CD1c-positive myeloid dendritic cell (primary cell): ENCODE results near the gene ACAT2.
"Not testable (repeated sequence)": the region's sequence is repeated elsewhere in the genome, so short reads cannot be mapped to it uniquely, and the experiment has no call there.

Experiments
- DNase-seq: peaks from one replicate; pipeline ENCODE4 v3.0.0-alpha.2; 2016; ENCODE audit errors: extremely low spot score

ACAT2 gene

DNA sequence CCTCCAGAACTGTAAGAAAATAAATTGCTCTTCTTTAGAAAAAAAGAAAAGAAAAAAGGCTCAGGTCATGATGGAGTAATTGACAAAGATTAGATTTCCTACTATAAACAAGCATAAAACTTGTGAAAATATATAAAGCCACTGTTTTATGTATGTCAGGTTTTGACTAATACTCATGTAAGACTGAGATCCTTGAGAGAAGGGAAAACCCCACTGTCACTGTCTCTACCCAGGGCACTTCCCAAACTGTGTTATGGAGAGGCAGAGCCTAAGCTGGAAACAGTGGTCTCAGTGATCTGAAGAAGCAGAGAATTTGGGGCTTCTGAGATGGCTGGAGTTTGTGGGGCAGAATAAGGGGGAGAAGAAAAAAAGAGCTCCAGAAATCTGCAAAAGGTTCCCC lies 7.6 kb downstream of the ACAT2 start:
- no peak for DNase-seq

DNA sequence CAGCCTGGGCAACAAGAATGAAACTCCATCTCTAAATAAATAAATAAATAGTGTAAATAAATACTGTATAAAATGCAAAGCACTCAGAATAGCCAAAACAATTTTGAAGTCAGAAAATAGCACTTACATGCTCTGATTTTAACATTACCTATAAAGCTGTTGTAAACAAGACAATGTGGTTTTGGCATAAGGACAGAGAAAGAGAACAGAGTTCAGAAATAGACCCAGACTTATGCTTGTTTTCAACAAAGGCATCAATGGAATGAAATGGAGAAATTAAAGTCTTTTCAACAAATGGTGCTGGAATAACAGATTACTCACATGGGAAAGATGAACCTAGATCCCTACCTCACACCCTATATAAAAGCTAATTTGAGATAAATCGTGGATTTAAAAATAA lies 10.4 kb downstream of the ACAT2 start:
- no peak for DNase-seq

DNA sequence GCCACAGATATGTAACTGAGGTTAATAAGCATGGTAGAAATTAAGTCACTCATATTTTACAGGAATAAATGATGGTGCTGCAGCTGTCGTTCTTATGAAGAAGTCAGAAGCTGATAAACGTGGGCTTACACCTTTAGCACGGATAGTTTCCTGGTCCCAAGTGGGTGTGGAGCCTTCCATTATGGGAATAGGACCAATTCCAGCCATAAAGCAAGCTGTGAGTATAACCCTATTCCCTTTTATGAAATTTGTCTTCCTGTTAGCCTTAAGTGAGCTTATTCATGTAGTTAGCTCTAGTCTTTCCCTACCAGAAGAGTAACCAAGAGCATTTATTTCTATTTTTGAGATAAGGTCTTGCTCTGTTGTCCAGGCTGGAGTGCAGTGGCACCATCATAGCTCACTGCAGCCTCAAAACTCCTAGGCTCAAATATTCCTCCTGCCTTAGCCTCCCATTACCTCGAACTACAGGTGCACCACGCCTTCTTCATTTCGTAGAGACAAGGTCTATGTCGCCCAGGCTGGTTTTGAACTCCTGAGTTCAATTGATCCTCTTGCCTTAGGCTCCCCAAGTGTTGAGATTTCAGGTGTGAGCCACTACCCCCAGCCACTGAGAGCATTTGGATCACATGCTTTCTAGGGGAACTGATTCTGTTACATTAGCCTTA lies 15.5 kb downstream of the ACAT2 start:
- DNase-seq = no peak

DNA sequence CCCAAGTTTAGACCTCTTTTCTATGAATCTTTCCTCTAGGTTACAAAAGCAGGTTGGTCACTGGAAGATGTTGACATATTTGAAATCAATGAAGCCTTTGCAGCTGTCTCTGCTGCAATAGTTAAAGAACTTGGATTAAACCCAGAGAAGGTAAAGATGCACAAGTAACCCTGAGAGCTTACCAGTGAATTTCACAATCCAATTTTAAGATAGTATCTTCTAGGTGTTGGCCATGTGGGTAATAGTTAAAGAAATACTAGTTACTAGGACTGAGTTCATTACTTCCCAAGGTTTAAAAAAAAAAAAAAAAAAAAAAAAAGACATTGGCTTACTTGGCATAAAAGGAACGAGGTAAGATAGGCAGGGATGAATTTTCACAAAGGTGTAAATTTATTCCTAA lies 16.3 kb downstream of the ACAT2 start:
- DNase-seq = no peak

DNA sequence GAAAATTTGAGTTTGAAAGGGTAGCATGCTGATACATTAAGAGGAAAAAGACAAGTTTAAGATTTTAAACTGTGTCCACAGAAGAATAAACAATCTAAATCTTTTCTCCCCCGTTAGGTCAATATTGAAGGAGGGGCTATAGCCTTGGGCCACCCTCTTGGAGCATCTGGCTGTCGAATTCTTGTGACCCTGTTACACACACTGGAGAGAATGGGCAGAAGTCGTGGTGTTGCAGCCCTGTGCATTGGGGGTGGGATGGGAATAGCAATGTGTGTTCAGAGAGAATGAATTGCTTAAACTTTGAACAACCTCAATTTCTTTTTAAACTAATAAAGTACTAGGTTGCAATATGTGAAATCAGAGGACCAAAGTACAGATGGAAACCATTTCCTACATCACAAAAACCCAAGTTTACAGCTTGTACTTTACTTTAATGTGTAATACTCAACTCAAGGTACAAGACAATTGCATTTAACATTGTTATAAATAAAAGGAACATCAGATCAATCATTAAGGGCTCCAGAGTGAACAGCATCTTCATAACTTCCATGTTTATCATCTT lies 16.8 kb downstream of the ACAT2 start:
- no peak for DNase-seq

DNA sequence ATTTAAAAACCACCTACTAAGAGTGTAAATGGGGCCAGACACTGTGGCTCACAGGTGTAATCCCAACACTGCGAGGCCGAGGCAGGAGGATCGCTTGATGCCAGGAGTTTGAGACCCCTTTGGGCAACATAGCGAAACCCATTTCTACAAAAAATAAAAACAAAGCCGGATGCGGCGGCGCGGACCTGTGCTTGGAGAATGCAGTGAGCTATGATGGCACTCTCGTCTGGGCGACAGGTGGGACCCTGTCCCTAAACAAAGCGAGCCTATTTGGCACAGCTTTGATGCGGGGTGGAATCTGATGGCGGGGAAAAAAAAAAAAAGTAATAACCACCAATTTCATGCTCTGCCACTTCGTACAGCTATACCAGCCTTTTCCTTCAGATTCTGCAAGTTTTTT lies 26.4 kb downstream of the ACAT2 start:
- no peak for DNase-seq

DNA sequence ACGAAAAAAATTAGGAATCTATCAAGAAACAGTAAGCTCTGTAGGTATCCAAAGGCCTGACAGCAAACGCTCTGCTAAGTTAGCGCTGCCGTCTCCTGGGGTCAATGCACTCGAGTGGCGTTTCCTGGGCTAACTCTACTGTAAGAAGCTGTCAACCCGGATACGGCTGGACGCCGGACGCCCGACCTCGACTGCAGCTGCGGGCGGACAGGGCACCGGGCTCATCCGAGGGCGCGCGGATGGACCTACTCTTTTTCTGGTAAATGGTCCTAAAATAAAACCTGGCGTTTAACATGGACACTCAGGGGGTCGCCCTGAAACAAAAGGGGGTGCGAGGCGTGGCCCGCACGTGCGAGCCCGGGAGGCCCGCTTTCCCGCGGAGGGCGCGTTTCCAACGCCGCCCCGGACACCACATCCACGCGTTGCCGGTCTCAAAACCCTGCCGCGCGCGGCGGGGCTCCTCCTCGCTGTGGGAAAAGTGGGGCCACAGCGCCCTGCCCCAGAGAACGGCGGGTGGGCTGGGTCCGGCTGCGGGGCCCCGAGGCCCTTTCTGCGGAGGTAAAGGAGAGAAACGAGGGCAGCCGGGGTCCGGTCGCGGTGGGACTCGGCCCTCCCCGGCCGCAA lies 27.0 kb downstream of the ACAT2 start:
- DNase-seq = peak; percentile 34

DNA sequence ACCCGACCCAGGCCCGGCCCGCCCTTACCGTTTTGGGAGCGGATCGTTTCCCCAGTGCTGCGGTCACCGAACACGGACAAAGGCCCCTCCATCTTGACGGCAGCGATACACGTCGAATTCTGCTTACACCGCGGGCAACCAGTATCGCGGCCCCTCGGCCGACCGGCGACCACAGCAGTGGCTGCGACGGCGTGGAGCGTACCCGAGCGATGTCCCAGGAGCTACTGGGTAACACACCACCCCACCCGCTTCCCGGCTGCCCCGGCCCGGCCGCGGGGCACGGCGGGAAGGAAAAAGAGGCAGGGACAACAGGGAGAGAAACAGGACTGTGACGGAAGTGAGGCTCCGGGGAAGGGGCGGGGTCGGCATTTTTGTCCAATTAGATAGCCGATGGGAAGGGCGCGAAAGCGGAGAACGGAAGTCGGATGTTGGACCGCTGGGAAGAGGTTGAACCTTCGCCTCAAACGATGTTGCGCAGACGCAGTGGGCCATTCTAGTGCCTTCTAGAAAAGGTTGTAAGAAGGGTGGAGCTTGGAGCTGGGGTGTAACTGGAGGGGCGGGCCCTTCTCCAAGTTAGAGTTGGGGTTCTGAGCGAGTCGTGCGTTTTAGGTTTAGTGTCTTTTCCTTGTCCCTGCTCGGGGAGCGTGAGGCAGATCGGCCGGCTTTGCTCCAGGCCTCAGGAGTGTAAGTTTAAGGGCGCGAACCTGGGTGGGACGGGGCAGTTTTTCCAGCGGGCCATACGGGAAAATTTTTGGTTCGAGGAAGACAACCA lies 27.7 kb downstream of the ACAT2 start, which contains the start of gene TCP1:
Gene TCP1, minus strand, starts transcription at position 226 of the 772 bp plus-strand sequence. Its CDS starts 134 bp downstream, at position 92.
- DNase-seq = peak; percentile 100

DNA sequence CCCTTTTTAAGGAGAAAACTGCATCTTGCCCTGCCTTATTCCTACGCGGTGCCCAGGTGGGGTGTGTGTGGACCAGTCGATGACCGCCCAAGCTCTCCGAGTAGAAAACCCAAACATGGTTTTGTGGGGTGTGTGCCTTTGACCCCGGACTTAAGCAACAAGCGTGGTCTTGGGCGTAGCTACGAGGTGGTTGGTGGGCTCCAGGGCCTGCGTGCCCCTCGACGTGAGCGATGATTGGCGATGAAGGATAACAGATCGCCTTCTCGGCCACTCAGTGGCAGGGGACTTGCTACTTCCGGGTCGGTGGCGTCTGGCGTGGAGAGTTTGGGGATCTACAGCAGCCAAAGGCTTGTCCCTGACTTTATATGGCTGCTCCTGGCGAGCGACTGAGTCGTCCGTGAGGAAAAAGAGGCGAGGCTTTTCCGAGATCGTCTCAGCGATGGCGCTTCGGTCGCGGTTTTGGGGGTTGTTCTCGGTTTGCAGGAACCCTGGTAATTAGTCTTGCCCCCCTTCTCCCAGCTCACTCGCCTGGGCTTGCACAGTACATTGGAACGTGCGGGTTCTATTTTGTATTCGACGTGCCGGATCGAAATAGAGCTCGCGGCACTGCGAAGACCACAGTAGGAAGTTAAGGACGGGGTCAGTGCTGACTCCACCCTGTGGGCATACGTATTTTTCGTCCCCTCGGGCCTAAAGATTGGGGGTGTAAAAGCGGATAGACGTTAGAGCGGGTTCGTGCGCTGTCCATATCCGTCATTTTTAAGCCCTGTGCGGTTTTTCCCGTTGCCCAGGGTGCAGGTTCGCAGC lies 28.5 kb downstream of the ACAT2 start, which contains the start of gene MRPL18:
Gene MRPL18, plus strand, starts transcription at position 319 of the 807 bp plus-strand sequence. Its CDS starts 121 bp downstream, at position 440.
- DNase-seq = peak; percentile 96

DNA sequence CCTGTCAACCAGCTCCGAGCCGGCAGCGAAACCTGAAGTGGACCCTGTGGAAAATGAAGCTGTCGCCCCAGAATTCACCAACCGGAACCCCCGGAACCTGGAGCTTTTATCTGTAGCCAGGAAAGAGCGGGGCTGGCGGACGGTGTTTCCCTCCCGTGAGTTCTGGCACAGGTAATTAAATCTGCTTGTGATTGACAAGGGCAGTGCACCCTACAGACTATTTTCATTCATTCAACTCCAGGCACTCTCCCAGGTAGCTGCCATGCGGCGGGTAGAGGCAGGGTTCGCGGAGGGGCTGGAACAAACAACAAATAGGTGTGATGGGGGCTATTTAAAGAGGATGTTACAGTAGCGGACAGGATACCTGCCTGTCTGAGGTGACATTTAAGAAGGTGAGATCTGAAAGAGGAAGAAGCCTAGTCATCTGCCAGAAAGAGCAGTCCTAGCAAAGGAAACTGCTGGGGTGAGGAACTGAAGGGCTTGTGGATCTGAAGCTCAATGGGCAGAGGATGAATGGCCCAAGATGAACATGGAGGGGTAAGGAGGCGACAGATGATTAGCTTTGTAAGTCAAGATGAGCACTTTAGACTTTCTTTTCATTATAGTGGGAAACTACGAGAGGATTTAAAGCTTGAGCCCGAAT lies 29.2 kb downstream of the ACAT2 start:
- peak; percentile 30 for DNase-seq

DNA sequence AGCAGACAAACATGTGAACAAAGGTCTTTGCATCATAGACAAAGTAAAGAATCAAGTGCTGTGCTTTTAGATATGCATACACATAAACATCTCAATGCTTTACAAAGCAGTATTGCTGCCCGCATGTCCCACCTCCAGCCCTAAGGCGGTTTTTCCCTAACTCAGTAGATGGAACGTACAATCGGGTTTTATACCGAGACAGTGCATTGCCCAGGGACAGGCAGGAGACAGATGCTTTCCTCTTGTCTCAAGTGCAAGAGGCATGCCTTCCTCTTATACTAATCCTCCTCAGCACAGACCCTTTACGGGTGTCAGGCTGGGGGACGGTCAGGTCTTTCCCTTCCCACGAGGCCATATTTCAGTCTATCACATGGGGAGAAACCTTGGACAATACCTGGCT lies 33.1 kb downstream of the ACAT2 start:
- not testable (repeated sequence) for DNase-seq

DNA sequence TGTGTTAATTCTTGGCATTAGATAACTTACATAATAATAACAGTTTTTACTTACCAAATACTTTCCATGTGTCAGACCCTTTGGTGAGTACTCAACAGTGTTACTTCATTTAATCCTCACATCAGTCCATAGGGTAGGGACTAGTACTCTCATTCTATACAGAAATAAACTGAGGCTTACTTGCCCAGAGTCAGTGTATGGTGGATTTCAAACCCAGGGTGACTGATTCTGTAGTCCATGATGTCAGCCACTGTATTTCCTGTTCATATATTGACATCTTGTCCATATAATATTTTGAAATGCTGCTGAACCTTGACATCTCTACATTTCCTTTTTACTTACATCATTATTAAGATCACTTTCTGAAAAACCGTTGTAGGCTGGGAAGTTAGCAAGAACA lies 35.7 kb downstream of the ACAT2 start:
- no peak for DNase-seq

DNA sequence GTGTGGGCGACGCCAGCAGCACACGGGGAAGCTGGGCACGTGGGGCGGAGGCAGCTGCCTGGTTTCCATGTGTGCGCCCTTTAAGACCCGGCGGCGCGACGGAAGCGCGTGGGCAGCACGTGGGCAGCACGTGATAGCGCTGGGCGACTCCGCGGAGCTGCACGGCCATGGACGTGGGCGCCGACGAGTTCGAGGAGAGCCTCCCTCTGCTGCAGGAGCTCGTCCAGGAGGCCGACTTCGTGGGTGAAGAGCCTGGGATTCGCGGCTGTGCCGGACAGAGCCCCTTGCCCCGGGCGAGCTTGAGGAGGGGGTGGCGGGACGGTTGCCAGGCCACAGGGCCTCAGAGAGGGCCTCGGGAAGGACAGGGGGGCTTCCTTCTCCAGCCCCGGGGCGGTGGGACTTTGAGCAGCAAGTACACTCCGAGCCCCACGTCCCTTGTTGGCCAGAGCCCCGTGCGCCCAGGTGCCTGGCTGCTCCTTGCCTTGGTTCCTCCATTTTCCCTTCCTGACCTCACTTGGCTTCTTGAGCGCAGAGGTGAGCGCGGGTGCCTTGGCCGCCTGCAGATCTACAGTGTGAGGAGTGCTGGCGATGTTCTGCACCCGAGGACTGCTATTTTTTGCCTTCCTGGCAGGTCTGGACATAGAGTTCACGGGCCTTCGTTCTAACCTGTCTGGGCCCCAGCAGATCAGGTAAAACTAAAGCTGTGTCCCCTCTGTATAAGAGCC lies 38.5 kb downstream of the ACAT2 start, which contains the start of gene PNLDC1:
Gene PNLDC1, plus strand, starts transcription at position 136 of the 725 bp plus-strand sequence. Its CDS starts 32 bp downstream, at position 168.
- DNase-seq = no peak

DNA sequence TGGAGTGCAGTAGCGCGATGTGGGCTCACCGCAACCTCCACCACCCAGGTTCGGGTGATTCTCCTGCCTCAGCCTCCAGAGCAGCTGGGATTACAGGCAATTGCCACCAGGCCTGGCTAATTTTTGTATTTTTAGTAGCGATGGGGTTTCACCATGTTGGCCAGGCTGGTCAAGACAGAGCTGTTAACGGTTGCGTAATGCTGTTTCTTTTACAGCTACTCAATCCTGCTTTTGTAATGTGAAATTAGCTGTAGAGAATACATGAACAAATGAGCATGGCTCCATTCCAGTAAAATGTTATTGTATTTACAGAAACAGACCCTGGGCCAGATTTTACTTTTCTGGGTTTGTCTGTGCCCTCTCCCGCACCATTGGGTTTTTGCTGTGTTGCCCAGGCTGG lies 40.1 kb downstream of the ACAT2 start:
- DNase-seq = no peak

DNA sequence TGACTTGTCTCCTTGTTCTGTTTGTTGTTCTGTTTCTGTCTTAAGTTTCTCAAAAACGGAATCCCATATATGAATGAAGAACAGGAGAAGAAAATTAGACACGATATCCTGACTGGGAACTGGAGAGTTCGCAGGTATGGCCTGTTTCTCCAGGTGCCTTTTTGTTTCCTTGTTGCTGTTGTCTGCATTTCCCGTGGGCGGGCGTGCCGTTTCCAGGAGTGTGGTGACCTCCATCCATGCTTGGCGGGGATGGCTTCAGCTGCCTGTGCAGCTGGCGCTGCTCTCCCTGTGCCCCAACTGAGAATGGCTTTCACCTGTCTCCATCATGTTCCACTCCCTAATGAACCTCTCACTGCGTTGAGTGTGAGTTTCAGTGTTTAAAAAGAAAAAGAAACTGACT lies 42.7 kb downstream of the ACAT2 start:
- DNase-seq = no peak

DNA sequence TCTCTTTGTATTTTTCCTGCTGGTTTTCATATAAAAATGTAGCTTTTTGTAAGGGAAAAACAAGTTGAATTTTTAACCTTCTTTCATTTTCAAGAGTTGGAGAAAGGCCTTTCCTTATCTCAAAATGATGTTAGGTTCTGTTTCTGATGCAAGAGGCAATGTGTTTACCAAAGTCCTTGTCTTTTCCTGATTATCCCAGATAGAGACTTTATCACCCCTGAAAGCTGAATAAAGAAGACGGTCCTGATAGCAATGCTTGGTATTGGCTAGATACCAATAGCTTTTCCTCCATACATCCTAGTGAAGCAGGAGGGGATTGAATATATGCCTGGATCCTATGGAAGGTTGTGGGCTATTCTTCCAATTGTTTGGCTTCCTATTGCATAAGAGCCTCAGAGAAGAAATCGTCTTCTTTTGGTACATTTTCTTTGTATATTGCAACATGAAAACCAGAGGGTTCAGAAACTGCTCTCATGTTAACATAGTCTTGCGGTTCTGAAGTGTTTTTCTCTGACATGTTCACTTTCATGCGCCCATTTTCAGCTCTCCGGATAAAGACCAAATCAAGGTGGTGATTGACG lies 43.7 kb downstream of the ACAT2 start:
- DNase-seq = no peak

DNA sequence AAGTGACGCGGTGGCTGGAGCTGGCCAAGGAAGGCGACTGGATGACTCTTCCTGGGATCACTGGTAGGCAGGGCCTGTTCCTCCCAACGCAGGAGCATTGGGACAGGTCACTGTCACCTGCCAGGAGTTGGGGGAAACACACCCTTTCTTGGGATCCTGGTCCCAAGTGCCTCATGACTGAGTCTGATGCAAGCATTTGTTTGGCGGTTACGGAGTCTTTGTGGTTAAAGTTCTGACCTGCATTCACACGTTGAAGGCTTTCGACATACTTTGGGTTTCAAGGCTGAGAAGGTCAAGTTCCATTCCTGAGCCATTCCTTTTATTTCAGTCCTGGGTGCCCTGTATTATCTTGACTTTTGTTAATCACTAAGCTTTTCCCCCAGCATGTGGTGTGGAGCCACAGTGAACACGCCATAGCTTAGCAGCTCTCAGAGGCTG lies 44.2 kb downstream of the ACAT2 start:
- DNase-seq = no peak

DNA sequence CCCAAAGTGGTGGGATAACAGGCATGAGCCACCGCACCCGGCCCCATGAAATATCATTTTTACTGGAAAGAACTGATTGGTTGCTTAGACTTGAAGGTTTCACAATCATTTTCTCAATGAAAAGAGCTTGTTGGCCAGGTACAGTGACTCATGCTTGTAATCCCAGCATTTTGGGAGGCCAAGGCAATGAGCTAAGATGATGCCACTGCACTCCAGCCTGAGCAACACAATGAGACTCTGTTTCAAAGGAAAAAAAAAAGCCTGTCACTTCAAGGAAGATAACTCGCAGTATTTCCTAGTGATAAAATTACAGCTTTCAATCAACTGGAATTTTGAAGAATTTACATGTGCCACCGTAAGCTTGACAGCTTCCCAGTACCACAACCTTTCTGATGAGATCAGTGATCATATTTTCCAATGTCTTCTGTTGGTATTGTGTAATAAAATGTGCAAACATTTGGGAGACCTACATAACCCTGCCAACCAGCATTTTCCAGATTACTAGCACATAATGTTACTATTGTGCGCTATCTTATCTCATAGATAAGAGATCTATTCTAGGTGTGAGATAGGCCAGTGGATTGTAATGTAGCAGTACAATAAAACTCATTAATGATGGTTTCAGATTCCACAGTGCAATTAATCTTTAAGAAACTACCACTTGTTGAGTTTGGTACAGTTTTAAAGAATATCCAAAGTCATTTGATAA lies 45.5 kb downstream of the ACAT2 start:
- no peak for DNase-seq

DNA sequence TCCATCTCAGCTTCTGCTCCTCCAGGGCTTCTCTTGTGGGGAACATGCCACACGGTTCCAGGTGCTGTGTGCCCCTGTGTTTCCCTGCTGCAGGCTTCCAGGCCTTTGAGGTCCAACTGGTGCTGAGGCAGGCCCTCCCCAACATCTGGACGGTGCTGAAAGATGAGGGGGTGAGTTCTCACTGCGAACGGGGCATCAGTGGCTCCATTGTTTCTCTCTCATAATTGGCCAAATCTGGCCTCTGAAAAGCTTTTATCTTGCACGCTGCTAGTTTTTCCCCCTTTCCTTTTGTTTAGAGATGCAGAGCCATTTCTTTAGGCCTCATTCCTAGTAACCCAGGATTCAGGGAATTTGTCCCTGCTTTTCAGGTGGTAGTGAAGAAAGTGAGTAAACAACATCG lies 46.8 kb downstream of the ACAT2 start:
- no peak for DNase-seq
